WI38 (cell line): ENCODE measurements around the gene MAG.

Experiments
- H3K4me3 ChIP-seq: 2 replicates; pipeline ENCODE4 v1.5.1; 2011; ENCODE audit warnings: low read depth, mild to moderate bottlenecking, control low read depth, low read length
- CTCF ChIP-seq: IDR thresholded peaks from 2 replicates; pipeline ENCODE4 v1.5.1; 2012; ENCODE audit warnings: low read depth, mild to moderate bottlenecking, control low read depth, low read length

Gene MAG

DNA sequence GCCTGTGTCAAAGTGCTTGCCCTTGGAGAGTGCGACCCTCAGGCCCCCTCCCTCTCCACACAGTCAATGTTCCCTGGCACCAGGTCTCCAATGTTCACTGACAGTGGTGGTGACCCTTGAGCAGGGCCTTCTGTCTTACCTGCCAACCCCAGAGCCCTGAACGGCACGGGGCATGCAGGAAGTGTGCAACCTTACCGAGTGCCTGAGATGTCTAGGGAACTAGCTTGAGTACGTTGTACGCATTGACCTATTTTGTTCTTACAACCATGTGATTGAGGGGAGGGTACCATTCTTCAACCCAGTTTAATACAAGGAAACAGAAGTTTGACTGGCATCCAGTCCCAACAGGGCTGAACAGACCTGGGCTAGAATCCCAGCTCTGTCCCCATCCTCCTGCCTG, 13.2 kb downstream of the MAG start:
- TF ChIP-seq CTCF, result no peak

GRCh38 chr19:35306473-35307246, 14.7 kb downstream of the MAG start:
- TF ChIP-seq CTCF, result no peak
- H3K4me3 ChIP-seq, result no peak overlapping the region

More for the DNA sequence above, 13.2 kb downstream of the MAG start:
- no peak overlapping the region for H3K4me3 ChIP-seq

GRCh38 chr19:35307931-35308330, 16.0 kb downstream of the MAG start:
- no peak overlapping the region for H3K4me3 ChIP-seq
- no peak for TF ChIP-seq CTCF

- no peak for TF ChIP-seq CTCF
Observed at GRCh38 chr19:35308910-35309309, 16.9 kb downstream of the MAG start.

DNA sequence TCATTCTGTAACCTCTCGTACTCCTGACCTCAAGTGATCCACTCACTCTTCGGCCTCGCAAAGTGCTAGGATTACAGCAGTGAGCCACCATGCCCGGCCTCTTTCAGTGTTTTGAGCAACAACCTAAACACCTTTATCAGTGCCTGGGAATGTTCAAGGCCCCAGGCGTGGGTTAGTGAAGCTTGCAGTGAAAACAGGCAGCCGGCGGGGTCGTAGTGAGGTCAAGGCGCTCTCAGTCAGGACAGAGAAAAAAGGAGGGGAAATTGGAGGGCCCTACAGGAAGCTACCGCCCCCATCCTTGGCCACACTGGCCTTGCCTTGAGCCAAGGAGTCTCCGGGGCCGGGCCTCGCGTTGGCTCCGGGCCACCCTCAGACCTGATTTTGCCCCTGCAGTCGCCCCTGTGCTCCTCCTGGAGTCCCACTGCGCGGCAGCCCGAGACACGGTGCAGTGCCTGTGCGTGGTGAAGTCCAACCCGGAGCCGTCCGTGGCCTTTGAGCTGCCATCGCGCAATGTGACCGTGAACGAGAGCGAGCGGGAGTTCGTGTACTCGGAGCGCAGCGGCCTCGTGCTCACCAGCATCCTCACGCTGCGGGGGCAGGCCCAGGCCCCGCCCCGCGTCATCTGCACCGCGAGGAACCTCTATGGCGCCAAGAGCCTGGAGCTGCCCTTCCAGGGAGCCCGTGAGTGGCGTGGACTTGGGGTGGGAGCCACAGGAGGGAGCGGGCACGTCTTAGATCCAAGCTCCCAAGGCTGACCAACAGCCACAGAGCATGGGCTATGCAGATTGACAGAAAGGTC, 17.7 kb downstream of the MAG start:
- no peak for TF ChIP-seq CTCF
- H3K4me3 ChIP-seq, result no peak overlapping the region

More at GRCh38 chr19:35308910-35309309, 16.9 kb downstream of the MAG start:
- no peak overlapping the region for H3K4me3 ChIP-seq

GRCh38 chr19:35310331-35310730, 18.4 kb downstream of the MAG start:
- no peak overlapping the region for H3K4me3 ChIP-seq
- no peak for TF ChIP-seq CTCF
